ENCODE measurements around the gene ACER1.
"Not testable (repeated sequence)": the region's sequence is repeated elsewhere in the genome, so short reads cannot be mapped to it uniquely, and the experiment has no call there.

- not testable (repeated sequence) for TF ChIP-seq CTCF, POLR2AphosphoS5 (IDR thresholded peaks at IDR 0.05)
Observed at GRCh38 chr19:6360445-6360844, 27.0 kb upstream of the ACER1 start.

All from prostate gland (tissue), 2 donors.